Mesenchymal stem cell (in vitro differentiated cells and primary cell): Measurements from ENCODE around the gene CHST1.

Source experiments
- DNase-seq: peaks from one replicate; pipeline ENCODE4 v3.0.0-alpha.2; 2013
- H2AFZ ChIP-seq: one replicate; pipeline ENCODE4 v1.6.1; 2013; ENCODE audit warnings: low read depth, mild to moderate bottlenecking, control low read depth, inconsistent platforms, low read length, moderate library complexity
- H2AK5ac ChIP-seq: 2 replicates; pipeline ENCODE4 v1.6.1; 2013; ENCODE audit warnings: low read length, moderate library complexity, mild to moderate bottlenecking, inconsistent platforms; ENCODE audit not compliant: severe bottlenecking
- H2BK120ac ChIP-seq: one replicate; pipeline ENCODE4 v1.6.1; 2013; ENCODE audit warnings: low read depth, mild to moderate bottlenecking, inconsistent platforms, low read length, moderate library complexity
- H2BK12ac ChIP-seq, 2 experiments: one replicate each; pipeline ENCODE4 v1.6.1; 2013; ENCODE audit warnings: inconsistent platforms in 2 of 2, low read length in 2 of 2, mild to moderate bottlenecking in 2 of 2, moderate library complexity in 2 of 2, control low read depth in 1 of 2
- H2BK15ac ChIP-seq: one replicate; pipeline ENCODE4 v1.6.1; 2013; ENCODE audit warnings: mild to moderate bottlenecking, low read depth, inconsistent platforms; ENCODE audit not compliant: poor library complexity, severe bottlenecking
- H2BK5ac ChIP-seq: 2 replicates; pipeline ENCODE4 v1.6.1; 2013; ENCODE audit warnings: low read depth, mild to moderate bottlenecking, low read length, control low read depth, inconsistent platforms; ENCODE audit not compliant: poor library complexity, severe bottlenecking
- H3K14ac ChIP-seq, 2 experiments: one replicate each; pipeline ENCODE4 v1.6.1; 2013; ENCODE audit warnings: inconsistent platforms in 2 of 2, low read length in 2 of 2, control low read depth in 1 of 2, mild to moderate bottlenecking in 1 of 2, moderate library complexity in 1 of 2
- H3K18ac ChIP-seq, 2 experiments: one replicate each; pipeline ENCODE4 v1.6.1; 2013; ENCODE audit warnings: inconsistent platforms in 2 of 2, low read length in 2 of 2, control low read depth in 1 of 2, low read depth in 1 of 2, mild to moderate bottlenecking in 1 of 2
- H3K23ac ChIP-seq, 2 experiments: one replicate each; pipeline ENCODE4 v1.6.1; 2013; ENCODE audit warnings: inconsistent platforms in 2 of 2, low read length in 2 of 2, mild to moderate bottlenecking in 2 of 2, moderate library complexity in 2 of 2, control low read depth in 1 of 2
- H3K27ac ChIP-seq: 2 replicates; pipeline ENCODE4 v1.5.1; 2013; ENCODE audit warnings: mild to moderate bottlenecking, moderate library complexity, low read length, control low read depth, inconsistent platforms; ENCODE audit not compliant: poor library complexity, severe bottlenecking
- H3K27me3 ChIP-seq, 2 experiments: 2 replicates each; pipeline versions ENCODE4 v1.6.1 to v1.7.0; 2013; ENCODE audit warnings: low read length in 2 of 2, mild to moderate bottlenecking in 2 of 2, moderate library complexity in 2 of 2, control low read depth in 1 of 2, inconsistent platforms in 1 of 2; ENCODE audit not compliant: control insufficient read depth in 1 of 2, insufficient read depth in 1 of 2
- H3K36me3 ChIP-seq, 2 experiments: 2 replicates each; pipeline versions ENCODE4 v1.6.1 to v1.7.0; 2013; ENCODE audit warnings: low read length in 2 of 2, control low read depth in 1 of 2, inconsistent platforms in 1 of 2, low read depth in 1 of 2, mild to moderate bottlenecking in 1 of 2; ENCODE audit not compliant: insufficient read depth in 2 of 2, control insufficient read depth in 1 of 2
- H3K4ac ChIP-seq, 2 experiments: one replicate each; pipeline ENCODE4 v1.6.1; 2013; ENCODE audit warnings: inconsistent platforms in 2 of 2, low read length in 2 of 2, mild to moderate bottlenecking in 2 of 2, moderate library complexity in 2 of 2, control low read depth in 1 of 2, low read depth in 1 of 2
- H3K4me1 ChIP-seq: 2 replicates; pipeline ENCODE4 v1.6.1; 2013; ENCODE audit warnings: low read depth, low read length, control low read depth; ENCODE audit not compliant: control insufficient read depth, insufficient read depth
- H3K4me2 ChIP-seq: 2 replicates; pipeline ENCODE4 v1.6.1; 2013; ENCODE audit warnings: low read length, mild to moderate bottlenecking, inconsistent platforms; ENCODE audit not compliant: poor library complexity, severe bottlenecking
- H3K4me3 ChIP-seq, 2 experiments: 2 replicates each; pipeline versions ENCODE4 v1.5.1 to v1.7.0; 2013; ENCODE audit warnings: low read length in 2 of 2, mild to moderate bottlenecking in 2 of 2, control low read depth in 1 of 2, low read depth in 1 of 2; ENCODE audit not compliant: insufficient read depth in 1 of 2
- H3K79me1 ChIP-seq: replicated peaks from 2 replicates; pipeline ENCODE4 v1.6.1; 2013; ENCODE audit warnings: mild to moderate bottlenecking, control low read depth, low read length, inconsistent platforms; ENCODE audit not compliant: poor library complexity, severe bottlenecking
- H3K9ac ChIP-seq: 2 replicates; pipeline ENCODE4 v1.7.0; 2013; ENCODE audit warnings: mild to moderate bottlenecking, low read length, moderate library complexity
- H3K9me3 ChIP-seq: 2 replicates; pipeline ENCODE4 v1.7.0; 2013; ENCODE audit warnings: mild to moderate bottlenecking, low read length; ENCODE audit not compliant: control insufficient read depth
- H4K8ac ChIP-seq: one replicate; pipeline ENCODE4 v1.6.1; 2013; ENCODE audit warnings: inconsistent platforms, mild to moderate bottlenecking, low read length, moderate library complexity
- H4K91ac ChIP-seq: one replicate; pipeline ENCODE4 v1.6.1; 2013; ENCODE audit warnings: mild to moderate bottlenecking, low read length, inconsistent platforms
- WGBS: methylation state at CpG from one replicate; pipeline ENCODE4 v1.1.7; 2013; ENCODE audit warnings: mixed read lengths; 5-methylcytosine and 5-hydroxymethylcytosine counted together

Gene CHST1

DNA sequence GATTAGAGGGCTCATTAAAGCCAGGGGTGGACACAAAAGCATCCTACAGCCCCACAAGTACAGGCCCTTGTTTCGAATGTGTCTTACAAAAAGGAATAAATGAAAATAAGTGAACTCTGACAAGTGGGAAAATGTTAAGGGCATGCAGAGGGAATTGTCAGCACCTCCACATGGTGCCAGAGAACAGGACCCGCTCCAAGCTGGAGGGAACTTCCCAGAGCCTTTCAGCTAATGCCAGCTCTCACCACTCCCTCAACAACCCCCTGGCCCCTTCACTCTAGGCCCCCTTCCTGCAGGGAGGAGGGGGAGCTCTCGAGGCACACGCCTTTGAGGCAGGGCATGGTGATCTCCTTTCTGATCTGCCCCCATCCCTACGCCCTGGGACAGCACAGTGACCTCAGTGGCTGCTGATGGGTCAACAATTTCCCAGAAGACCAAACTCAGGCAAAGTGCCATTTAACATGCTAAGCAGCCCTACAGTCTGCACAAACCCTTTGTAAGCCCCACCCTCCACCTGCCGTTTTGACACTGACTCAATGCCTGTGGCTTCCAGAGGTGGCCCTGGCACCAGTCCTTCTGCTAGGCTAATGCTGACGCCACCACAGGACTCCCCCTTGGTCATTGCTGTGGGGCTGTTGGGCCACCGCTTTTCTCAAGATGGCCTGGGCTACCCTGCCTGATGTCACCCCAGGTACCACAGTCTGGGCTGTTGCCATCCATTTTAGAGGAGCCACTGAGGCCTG, 12.5 kb upstream of the CHST1 start:
- Histone ChIP-seq H3K18ac (no peak overlapping the region), H3K79me1 (no peaks in the 10 kb centered on the region), H3K4ac (no peak overlapping the region), H3K9me3 (no peaks in the 10 kb centered on the region), H2BK5ac (no peak overlapping the region), H3K23ac (no peak overlapping the region), H3K4me2 (no peak overlapping the region), H4K8ac (no peak overlapping the region), H3K9ac (no peak overlapping the region), H2BK15ac (no peak overlapping the region), H2BK12ac (no peak overlapping the region), H4K91ac (no peak overlapping the region), H3K14ac (no peak overlapping the region), H3K27me3 (peaks cover 18 to 32% of the 10 kb centered on the region in 2 experiments), H2BK120ac (no peak overlapping the region), H2AK5ac (no peak overlapping the region), H3K36me3 (no peaks in the 10 kb centered on the region), H3K4me1 (no peaks in the 10 kb centered on the region), H2AFZ (no peak overlapping the region), H3K27ac (no peak overlapping the region), H3K4me3 (no peak overlapping the region)
- DNase-seq, result no peak
- 82% methylated on average over 7 of the region's 8 CpGs for WGBS

DNA sequence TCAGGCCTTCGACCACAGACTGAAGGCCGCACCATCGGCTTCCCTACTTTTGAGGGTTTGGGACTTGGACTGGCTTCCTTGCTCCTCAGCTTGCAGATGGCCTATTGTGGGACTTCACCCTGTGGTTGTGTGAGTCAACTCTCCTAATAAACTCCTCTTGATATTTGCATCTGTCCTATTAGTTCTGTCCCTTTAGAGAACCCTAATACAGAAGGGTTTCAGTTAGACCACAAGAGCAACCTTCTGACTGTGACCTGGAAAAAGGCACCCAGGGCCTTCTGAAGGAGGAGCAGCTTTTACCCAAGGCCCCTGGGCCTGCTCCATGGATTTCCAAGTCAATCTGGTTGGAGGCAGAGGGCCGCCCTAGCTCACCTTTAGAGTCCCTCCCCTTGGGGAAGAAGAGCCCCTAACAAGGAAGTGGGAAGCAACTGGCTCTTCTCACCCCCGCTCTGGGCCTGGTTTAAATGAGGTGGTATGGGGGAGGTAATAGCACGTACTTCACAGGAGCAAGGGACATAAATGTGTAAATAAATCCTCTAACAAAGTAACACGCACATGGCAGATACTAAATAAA, 11.2 kb upstream of the CHST1 start:
- Histone ChIP-seq H3K4ac (no peak overlapping the region), H2AK5ac (no peak overlapping the region), H3K27ac (no peak overlapping the region)

DNA sequence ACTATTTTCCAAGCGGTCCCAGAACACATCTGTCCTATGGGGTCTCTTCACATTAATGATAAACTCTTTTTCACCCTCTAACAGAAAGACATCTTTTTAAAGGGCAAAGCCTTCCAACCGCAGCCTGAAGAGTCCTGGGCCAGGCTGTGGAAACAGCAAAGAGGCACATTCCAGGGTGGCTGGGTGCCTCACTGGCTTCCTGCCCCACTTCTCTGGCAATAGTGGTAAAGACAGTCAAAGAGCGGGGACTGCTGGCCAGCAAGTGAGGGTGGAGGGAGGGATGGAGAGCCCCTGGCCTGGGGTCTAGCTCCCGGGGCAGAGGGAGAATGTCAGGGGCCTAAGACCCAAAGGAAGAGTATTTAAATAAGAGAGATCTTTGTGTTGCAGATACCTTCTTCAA, 10.2 kb upstream of the CHST1 start:
- H3K27ac ChIP-seq, result no peak overlapping the region
- H3K9ac ChIP-seq, result no peak overlapping the region
- no peak overlapping the region for H2BK12ac ChIP-seq
- whole genome bisulfite sequencing, result 81% methylated on average over 3 of the region's 4 CpGs
- no peak overlapping the region for H3K18ac ChIP-seq
- H2AK5ac ChIP-seq, result no peak overlapping the region
- H4K8ac ChIP-seq, result no peak overlapping the region
- no peak overlapping the region for H2BK15ac ChIP-seq
- H3K9me3 ChIP-seq, result no peaks in the 10 kb centered on the region
- H3K4ac ChIP-seq, result no peak overlapping the region
- no peak for DNase-seq
- no peak overlapping the region for H4K91ac ChIP-seq
- H3K27me3 ChIP-seq, result peaks cover under 1 to 26% of the 10 kb centered on the region in 2 experiments
- no peak overlapping the region for H3K23ac ChIP-seq
- no peak overlapping the region for H2AFZ ChIP-seq
- no peaks in the 10 kb centered on the region for H3K4me1 ChIP-seq
- no peaks in the 10 kb centered on the region for H3K36me3 ChIP-seq
- no peak overlapping the region for H3K14ac ChIP-seq
- H3K4me3 ChIP-seq, result no peak overlapping the region
- no peaks in the 10 kb centered on the region for H3K79me1 ChIP-seq
- no peak overlapping the region for H2BK120ac ChIP-seq
- H2BK5ac ChIP-seq, result no peak overlapping the region
- H3K4me2 ChIP-seq, result no peak overlapping the region

More for the DNA sequence above, 11.2 kb upstream of the CHST1 start:
- H2BK12ac ChIP-seq, result no peak overlapping the region
- H3K18ac ChIP-seq, result no peak overlapping the region
- no peak overlapping the region for H2BK15ac ChIP-seq
- H2BK5ac ChIP-seq, result no peak overlapping the region
- no peak overlapping the region for H4K8ac ChIP-seq
- H3K4me2 ChIP-seq, result no peak overlapping the region
- H4K91ac ChIP-seq, result no peak overlapping the region
- H3K79me1 ChIP-seq, result no peaks in the 10 kb centered on the region
- H3K4me1 ChIP-seq, result no peaks in the 10 kb centered on the region
- H3K36me3 ChIP-seq, result no peaks in the 10 kb centered on the region
- no peaks in the 10 kb centered on the region for H3K9me3 ChIP-seq
- no peak overlapping the region for H2BK120ac ChIP-seq
- H3K4me3 ChIP-seq, result no peak overlapping the region
- H3K9ac ChIP-seq, result no peak overlapping the region
- H2AFZ ChIP-seq, result no peak overlapping the region
- DNase-seq, result no peak
- H3K14ac ChIP-seq, result no peak overlapping the region
- WGBS, result 91% methylated on average over 5 of the region's 7 CpGs
- H3K27me3 ChIP-seq, result peaks cover 10 to 25% of the 10 kb centered on the region in 2 experiments
- no peak overlapping the region for H3K23ac ChIP-seq

DNA sequence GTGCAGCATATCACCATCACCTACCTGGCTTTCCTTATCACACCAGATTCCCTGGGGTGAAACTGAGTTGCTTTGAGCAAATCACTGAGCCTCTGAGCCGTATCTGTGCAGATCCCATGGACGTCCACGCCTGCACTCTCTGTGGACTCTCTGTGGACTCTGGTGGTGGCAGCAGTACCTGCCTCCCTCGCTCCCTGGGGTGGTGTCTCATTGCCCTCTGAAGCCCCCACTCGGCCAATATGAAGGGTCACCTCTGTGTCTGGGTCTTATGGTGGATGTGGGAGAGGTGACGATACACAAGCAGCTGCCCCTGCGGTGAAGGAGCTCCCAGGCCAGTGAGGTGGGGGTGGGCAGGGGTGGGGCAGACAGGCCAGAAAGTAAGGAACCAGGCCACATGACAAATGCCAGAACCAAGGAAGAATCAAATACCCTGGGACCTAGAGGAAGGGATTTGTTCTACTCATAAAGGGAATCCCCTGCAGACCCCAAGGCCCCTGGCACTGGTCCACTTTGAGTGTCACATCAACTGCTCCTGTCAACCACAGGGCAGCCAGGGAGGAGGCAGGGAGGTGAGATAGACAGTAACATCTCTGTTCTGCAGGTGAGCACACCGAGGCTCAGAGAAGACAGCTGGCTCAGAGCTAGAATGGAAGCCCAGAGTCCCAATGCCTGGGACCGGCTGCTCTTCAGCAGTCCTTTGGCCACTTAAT, 9.2 kb upstream of the CHST1 start:
- H3K9ac ChIP-seq, result no peak overlapping the region
- no peak overlapping the region for H3K23ac ChIP-seq
- H2BK120ac ChIP-seq, result no peak overlapping the region
- no peaks in the 10 kb centered on the region for H3K79me1 ChIP-seq
- no peak overlapping the region for H3K4me2 ChIP-seq
- no peak overlapping the region for H3K27ac ChIP-seq
- peaks cover 0 to 33% of the 10 kb centered on the region in 2 experiments for H3K27me3 ChIP-seq
- no peaks in the 10 kb centered on the region for H3K36me3 ChIP-seq
- H3K4me3 ChIP-seq, result no peak overlapping the region
- 90% methylated on average over 9 of the region's 9 CpGs for WGBS
- no peak overlapping the region for H2AFZ ChIP-seq
- no peak overlapping the region for H3K4ac ChIP-seq
- H4K91ac ChIP-seq, result no peak overlapping the region
- H3K9me3 ChIP-seq, result no peaks in the 10 kb centered on the region
- no peak overlapping the region for H2BK12ac ChIP-seq
- DNase-seq, result no peak
- H2BK15ac ChIP-seq, result no peak overlapping the region
- H3K4me1 ChIP-seq, result no peaks in the 10 kb centered on the region
- H4K8ac ChIP-seq, result no peak overlapping the region
- no peak overlapping the region for H3K18ac ChIP-seq
- H2BK5ac ChIP-seq, result no peak overlapping the region
- no peak overlapping the region for H3K14ac ChIP-seq
- no peak overlapping the region for H2AK5ac ChIP-seq
